Measurements from ENCODE around the gene RABGGTB. TPM values are rescaled to one million over a fixed set of nuclear protein-coding genes. Genes with fewer than 3 reads are reported as not detected.
"Not testable (repeated sequence)": the region's sequence is repeated elsewhere in the genome, so short reads cannot be mapped to it uniquely, and the experiment has no call there.

The RABGGTB gene
- total RNA-seq, 3 donors from 2014 or later, result 57.4 to 68.1 (median 66.8) TPM

- ATAC-seq, result no peak
- H3K9me3 ChIP-seq, result no peaks in the 10 kb centered on the region
- TF ChIP-seq CTCF (IDR thresholded peaks at IDR 0.05), result no peak
- DNase-seq, result no peak
- no peaks in the 10 kb centered on the region for H3K4me1 ChIP-seq (ENCODE audit: low read depth)
- no peak overlapping the region for H3K4me3 ChIP-seq
- H3K36me3 ChIP-seq (ENCODE audit: low read depth), result peaks cover 5% of the 10 kb centered on the region
- intact Hi-C loops (cut with DNase I, micrococcal nuclease), result no loop called here
Observed at GRCh38 chr1:75797606-75798216, 11.7 kb downstream of the RABGGTB start.

GRCh38 chr1:75801480-75801879 is 15.4 kb downstream of the RABGGTB start:
- H3K4me1 ChIP-seq (ENCODE audit: low read depth); intact Hi-C loops (cut with DNase I, micrococcal nuclease); H3K36me3 ChIP-seq (ENCODE audit: low read depth); ATAC-seq; H3K4me3 ChIP-seq; DNase-seq; H3K9me3 ChIP-seq: not testable (repeated sequence)

GRCh38 chr1:75808921-75809320 is 22.9 kb downstream of the RABGGTB start:
- Histone ChIP-seq H3K36me3 (ENCODE audit: low read depth) (no peaks in the 10 kb centered on the region), H3K4me3 (no peak overlapping the region), H3K9me3 (no peaks in the 10 kb centered on the region), H3K4me1 (ENCODE audit: low read depth) (no peaks in the 10 kb centered on the region)
- TF ChIP-seq CTCF (IDR thresholded peaks at IDR 0.05), result no peak
- intact Hi-C loops (cut with DNase I, micrococcal nuclease), result no loop called here
- DNase-seq (no peak), ATAC-seq (no peak)

- intact Hi-C loops (cut with DNase I, micrococcal nuclease); H3K4me3 ChIP-seq; H3K36me3 ChIP-seq (ENCODE audit: low read depth); H3K9me3 ChIP-seq; H3K4me1 ChIP-seq (ENCODE audit: low read depth): not testable (repeated sequence)
- peak in 2 of 3 donors; percentile 24 to 27 for DNase-seq
- ATAC-seq, result peak; percentile 53
Observed at GRCh38 chr1:75810113-75810512, 24.1 kb downstream of the RABGGTB start.

- ATAC-seq (peak; percentile 63), DNase-seq (no peak)
- Histone ChIP-seq H3K9me3 (no peaks in the 10 kb centered on the region), H3K4me1 (ENCODE audit: low read depth) (no peaks in the 10 kb centered on the region), H3K36me3 (ENCODE audit: low read depth) (no peaks in the 10 kb centered on the region), H3K4me3 (no peak overlapping the region)
- TF ChIP-seq CTCF (IDR thresholded peaks at IDR 0.05), result no peak
- intact Hi-C loops (cut with DNase I, micrococcal nuclease), result no loop called here
Observed at GRCh38 chr1:75811211-75811981, 25.3 kb downstream of the RABGGTB start.

GRCh38 chr1:75812065-75812464 is 26.0 kb downstream of the RABGGTB start:
- Histone ChIP-seq H3K9me3 (no peaks in the 10 kb centered on the region), H3K4me1 (ENCODE audit: low read depth) (no peaks in the 10 kb centered on the region), H3K36me3 (ENCODE audit: low read depth) (no peaks in the 10 kb centered on the region), H3K4me3 (no peak overlapping the region)
- TF ChIP-seq CTCF (IDR thresholded peaks at IDR 0.05), result no peak
- intact Hi-C loops (cut with DNase I, micrococcal nuclease), result no loop called here
- DNase-seq, result no peak
- no peak for ATAC-seq

- H3K36me3 ChIP-seq (ENCODE audit: low read depth); intact Hi-C loops (cut with DNase I, micrococcal nuclease); ATAC-seq; H3K9me3 ChIP-seq; H3K4me1 ChIP-seq (ENCODE audit: low read depth); H3K4me3 ChIP-seq; DNase-seq: not testable (repeated sequence)
Observed at GRCh38 chr1:75823596-75823995, 37.5 kb downstream of the RABGGTB start.
